ENCODE results near the gene SAMMSON. TPM values are rescaled to one million over a fixed set of nuclear protein-coding genes. Genes with fewer than 3 reads are reported as not detected.

Gene SAMMSON
- total RNA-seq, 1 experiment from 2014 or later, result not detected

DNA sequence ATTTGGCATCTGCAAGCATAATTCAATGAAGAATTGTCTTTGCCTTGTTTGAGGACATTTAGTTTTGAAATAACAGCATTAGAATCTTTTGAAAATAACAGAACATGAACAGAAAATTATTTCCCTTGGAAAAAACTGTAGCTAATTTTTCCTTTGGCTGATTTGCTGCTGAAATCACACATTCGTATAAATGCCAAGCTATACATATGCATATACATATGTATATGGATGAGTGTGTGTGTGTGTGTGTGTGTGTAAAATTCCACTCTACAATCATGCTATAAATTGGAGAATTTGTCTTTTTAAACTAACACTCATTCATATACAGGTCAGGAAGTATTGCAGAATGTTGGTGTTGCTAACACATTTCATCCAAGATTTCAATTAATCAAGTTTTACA, 57.9 kb downstream of the SAMMSON start:
- Histone ChIP-seq H3F3A (ENCODE audit: insufficient read depth, low read depth) (no peaks in the 10 kb centered on the region), H3K79me2 (ENCODE audit: low read depth) (no peaks in the 10 kb centered on the region), H2AFZ (no peak overlapping the region), H3K4me1 (replicated peaks; ENCODE audit: insufficient read depth) (no peaks in the 10 kb centered on the region), H3K27ac (no peak overlapping the region), H3K36me3 (ENCODE audit: low read depth) (no peaks in the 10 kb centered on the region), H4K20me1 (ENCODE audit: insufficient read depth) (no peaks in the 10 kb centered on the region), H3K27me3 (ENCODE audit: insufficient read depth, low read depth) (no peaks in the 10 kb centered on the region; the same call in none of the 2 replicates), H3K4me2 (no peak overlapping the region), H3K9me2 (ENCODE audit: insufficient read depth) (no peaks in the 10 kb centered on the region), H3K4me3 (no peak overlapping the region), H3K9me3 (ENCODE audit: insufficient read depth, low read depth) (no peaks in the 10 kb centered on the region)
- BruUV-seq (replicated peaks), result no TSS peak
- DNase-seq, result no peak
- ChIA-PET CTCF (no interaction called here), POLR2A (ENCODE audit: unreplicated experiment) (no interaction called here)
- TF ChIP-seq CTCF (conservative IDR thresholded peaks at IDR 0.05), result no peak
- TF ChIP-seq EZH2 (IDR thresholded peaks at IDR 0.05; ENCODE audit: low read depth), result no peak
- intact Hi-C loops (cut with micrococcal nuclease; ENCODE audit: unreplicated experiment), result no loop called here

DNA sequence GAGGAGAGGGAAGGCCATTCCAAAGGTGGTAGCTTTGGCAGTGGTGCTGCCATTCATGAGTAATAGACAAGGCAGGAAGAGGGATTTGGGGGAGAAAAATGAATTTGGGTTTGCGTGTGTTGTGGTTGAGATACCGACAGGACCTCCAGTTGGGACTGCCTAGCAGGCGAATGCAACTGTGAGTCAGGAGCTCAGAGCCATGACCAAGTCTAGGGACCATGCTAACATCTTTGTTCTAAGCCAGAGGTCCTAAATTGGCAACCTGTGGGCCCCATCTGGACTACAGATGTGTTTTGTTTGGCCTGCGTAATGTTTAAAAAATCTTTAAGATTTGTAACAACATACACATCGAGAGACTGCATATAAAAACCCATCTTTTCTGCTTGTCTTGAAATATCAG, 61.6 kb downstream of the SAMMSON start:
- CTCF ChIA-PET, result no interaction called here

DNA sequence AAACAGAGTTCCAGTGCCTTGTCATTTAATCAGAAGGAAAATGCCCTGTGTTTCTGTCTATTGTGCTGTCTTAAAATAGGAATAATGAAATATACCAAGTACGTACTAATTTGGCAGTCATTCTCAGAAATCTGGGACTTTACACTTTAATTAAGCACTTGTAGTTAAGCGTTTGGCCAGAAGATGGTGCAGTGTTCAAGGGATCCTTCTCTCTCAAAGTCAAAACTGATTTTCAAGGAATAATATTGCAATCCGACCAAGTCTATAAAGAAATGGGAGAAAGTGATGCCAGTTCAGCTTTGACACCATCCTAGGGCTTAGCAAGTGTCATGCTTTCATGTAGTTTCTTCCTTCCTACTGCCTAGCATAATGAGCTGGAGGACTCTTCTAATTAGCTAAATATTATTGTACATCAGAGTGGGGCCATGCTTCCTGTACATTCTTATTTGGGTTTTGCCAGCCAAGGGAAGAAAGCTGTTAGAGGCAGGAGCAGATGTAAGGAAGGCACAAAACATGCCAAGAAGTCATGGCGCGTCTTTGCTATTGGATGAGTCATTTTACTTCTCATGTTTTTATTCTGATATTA, 64.8 kb downstream of the SAMMSON start:
- CTCF ChIA-PET, result no interaction called here
- H3K79me2 ChIP-seq (ENCODE audit: low read depth), result no peaks in the 10 kb centered on the region
- no peak overlapping the region for H3K4me3 ChIP-seq
- H3K9me3 ChIP-seq (ENCODE audit: insufficient read depth, low read depth), result no peaks in the 10 kb centered on the region
- intact Hi-C loops (cut with micrococcal nuclease; ENCODE audit: unreplicated experiment), result loop anchor here (5.0 kb wide), 1 partner anchor 1588 kb away; no protein-coding TSS in a partner anchor
- POLR2A ChIA-PET (ENCODE audit: unreplicated experiment), result no interaction called here
- DNase-seq, result no peak
- no peaks in the 10 kb centered on the region for H3F3A ChIP-seq (ENCODE audit: insufficient read depth, low read depth)
- no peaks in the 10 kb centered on the region for H3K4me1 ChIP-seq (replicated peaks; ENCODE audit: insufficient read depth)
- TF ChIP-seq EZH2 (IDR thresholded peaks at IDR 0.05; ENCODE audit: low read depth) (no peak), CTCF (conservative IDR thresholded peaks at IDR 0.05) (peak; percentile 65)
- no peak overlapping the region for H3K27ac ChIP-seq
- no peaks in the 10 kb centered on the region for H3K36me3 ChIP-seq (ENCODE audit: low read depth)
- no peaks in the 10 kb centered on the region for H3K9me2 ChIP-seq (ENCODE audit: insufficient read depth)
- H3K27me3 ChIP-seq (ENCODE audit: insufficient read depth, low read depth), result peaks cover 1% of the 10 kb centered on the region; the same call in 1 of the 2 replicates
- BruUV-seq (replicated peaks), result no TSS peak
- H4K20me1 ChIP-seq (ENCODE audit: insufficient read depth), result no peaks in the 10 kb centered on the region
- no peak overlapping the region for H3K4me2 ChIP-seq
- no peak overlapping the region for H2AFZ ChIP-seq

More for the DNA sequence above, 61.6 kb downstream of the SAMMSON start:
- intact Hi-C loops (cut with micrococcal nuclease; ENCODE audit: unreplicated experiment), result loop anchor here (5.0 kb wide), 1 partner anchor 1591 kb away; no protein-coding TSS in a partner anchor
- no peak for DNase-seq
- Histone ChIP-seq H2AFZ (no peak overlapping the region), H3F3A (ENCODE audit: insufficient read depth, low read depth) (no peaks in the 10 kb centered on the region), H3K4me1 (replicated peaks; ENCODE audit: insufficient read depth) (no peaks in the 10 kb centered on the region), H3K27me3 (ENCODE audit: insufficient read depth, low read depth) (no peaks in the 10 kb centered on the region; the same call in none of the 2 replicates), H3K79me2 (ENCODE audit: low read depth) (no peaks in the 10 kb centered on the region), H3K9me3 (ENCODE audit: insufficient read depth, low read depth) (no peaks in the 10 kb centered on the region), H3K36me3 (ENCODE audit: low read depth) (no peaks in the 10 kb centered on the region), H4K20me1 (ENCODE audit: insufficient read depth) (no peaks in the 10 kb centered on the region), H3K4me3 (no peak overlapping the region), H3K27ac (no peak overlapping the region), H3K4me2 (no peak overlapping the region), H3K9me2 (ENCODE audit: insufficient read depth) (no peaks in the 10 kb centered on the region)
- TF ChIP-seq CTCF (conservative IDR thresholded peaks at IDR 0.05) (no peak), EZH2 (IDR thresholded peaks at IDR 0.05; ENCODE audit: low read depth) (no peak)
- BruUV-seq (replicated peaks), result no TSS peak
- POLR2A ChIA-PET (ENCODE audit: unreplicated experiment), result no interaction called here

Data from PC-9 (cell line).